WTC11 (cell line): ENCODE data around the gene SIRT3. TPM values are rescaled to one million over a fixed set of nuclear protein-coding genes. Genes with fewer than 3 reads are reported as not detected.
A peak's percentile ranks its signal among the peaks of the same experiment; 100 is the strongest.

Experiments used
- ATAC-seq: fragments of 200-7000 bp; cut with Tn5 transposase; 2 replicates; pipeline ENCODE4 v1.10.0; 2021; ENCODE audit warnings: mild to moderate bottlenecking, moderate library complexity
- CTCF ChIA-PET: fragments of 300-600 bp; sonication (Branson Sonifier 250); formaldehyde crosslinking; loops from one replicate; lab custom pipeline; 2021; ENCODE audit warnings: antibody characterized with exemption; lab: Charles Lee
- POLR2A ChIA-PET: fragments of 350-600 bp; sonication (Branson Sonifier 250); formaldehyde crosslinking; loops from one replicate; lab custom pipeline; 2021; ENCODE audit warnings: antibody characterized with exemption; lab: Charles Lee
- DNase-seq: peaks from one replicate; pipeline ENCODE4 v3.0.0; 2021; ENCODE audit warnings: low spot score
- H3K27ac Mint-ChIP-seq: 2 replicates; pipeline ENCODE4 v1.8.0; 2021; ENCODE audit warnings: mixed read lengths
- H3K27me3 Mint-ChIP-seq: 2 replicates; pipeline ENCODE4 v1.8.0; 2021; ENCODE audit warnings: low read depth, mild to moderate bottlenecking, moderate library complexity, mixed read lengths
- H3K36me3 Mint-ChIP-seq: 2 replicates; pipeline ENCODE4 v1.8.0; 2021; ENCODE audit warnings: mixed read lengths
- H3K4me1 Mint-ChIP-seq: 2 replicates; pipeline ENCODE4 v1.8.0; 2022; ENCODE audit warnings: mixed read lengths
- H3K4me3 Mint-ChIP-seq: 2 replicates; pipeline ENCODE4 v1.8.0; 2021; ENCODE audit warnings: mild to moderate bottlenecking, moderate library complexity, mixed read lengths
- H3K9me3 Mint-ChIP-seq: 2 replicates; pipeline ENCODE4 v1.8.0; 2021; ENCODE audit warnings: mixed read lengths
- ARID4B ChIP-seq: sonication (generic); formaldehyde crosslinking; IDR thresholded peaks from 2 replicates; pipeline ENCODE4 v1.8.0; 2023; ENCODE audit warnings: missing genetic modification reagents, mild to moderate bottlenecking, borderline replicate concordance
- ERG ChIP-seq: fragments of 250-450 bp; sonication (Bioruptor Pico); IDR thresholded peaks from 2 replicates; pipeline ENCODE4 v1.8.0; 2021; ENCODE audit warnings: mild to moderate bottlenecking
- GTF2I ChIP-seq: fragments of 250-450 bp; sonication (Bioruptor Pico); conservative IDR thresholded peaks from 2 replicates; pipeline ENCODE4 v1.4.0; 2021; ENCODE audit warnings: mild to moderate bottlenecking
- IRF1 ChIP-seq: sonication (generic); formaldehyde crosslinking; IDR thresholded peaks from 2 replicates; pipeline ENCODE4 v1.8.0; 2023; ENCODE audit warnings: missing genetic modification reagents
- JAZF1 ChIP-seq: fragments of 250-450 bp; sonication (Bioruptor Pico); IDR thresholded peaks from 2 replicates; pipeline ENCODE4 v1.9.0; 2021; ENCODE audit warnings: moderate library complexity, mild to moderate bottlenecking, inconsistent platforms
- MAX ChIP-seq: sonication (generic); formaldehyde crosslinking; IDR thresholded peaks from 2 replicates; pipeline ENCODE4 v1.8.0; 2022; ENCODE audit warnings: mild to moderate bottlenecking, missing genetic modification reagents
- MLX ChIP-seq: sonication (generic); formaldehyde crosslinking; IDR thresholded peaks from 2 replicates; pipeline ENCODE4 v1.8.1; 2023; ENCODE audit warnings: mild to moderate bottlenecking, missing genetic modification reagents, moderate library complexity
- SP1 ChIP-seq: sonication (generic); formaldehyde crosslinking; conservative IDR thresholded peaks from 2 replicates; pipeline ENCODE4 v1.8.1; 2022; ENCODE audit warnings: missing genetic modification reagents
- TP53 ChIP-seq: sonication (generic); formaldehyde crosslinking; IDR thresholded peaks from 2 replicates; pipeline ENCODE4 v1.8.1; 2023; ENCODE audit warnings: mild to moderate bottlenecking, missing genetic modification reagents
- USF2 ChIP-seq: sonication (generic); formaldehyde crosslinking; IDR thresholded peaks from 2 replicates; pipeline ENCODE4 v1.8.1; 2023; ENCODE audit warnings: mild to moderate bottlenecking, missing genetic modification reagents, moderate library complexity
- ZNF281 ChIP-seq: sonication (generic); formaldehyde crosslinking; IDR thresholded peaks from 2 replicates; pipeline ENCODE4 v1.8.0; 2023; ENCODE audit warnings: mild to moderate bottlenecking, missing genetic modification reagents
- ZNF317 ChIP-seq: sonication (generic); formaldehyde crosslinking; IDR thresholded peaks from 2 replicates; pipeline ENCODE4 v1.8.1; 2023; ENCODE audit warnings: low read depth, mild to moderate bottlenecking, moderate library complexity, missing genetic modification reagents, borderline replicate concordance
- ZNF396 ChIP-seq: fragments of 250-450 bp; sonication (Bioruptor Pico); IDR thresholded peaks from 2 replicates; pipeline ENCODE4 v1.8.0; 2021; ENCODE audit warnings: mild to moderate bottlenecking, moderate library complexity, borderline replicate concordance
- total RNA-seq: library from RNA; stranded (reverse); gene quantifications from 3 replicates; pipeline ENCODE4 v1.2.3, GENCODE V29; 2021

Gene SIRT3
- total RNA-seq, 1 experiment from 2014 or later, result 21.0 TPM

GRCh38 chr11:235997-236773 lies at the start of gene SIRT3 (continued):
- 0 out of 2 replicates have a peak, but pooled peaks have one; percentile 13 for TF ChIP-seq MAX
- peak; percentile 58 for TF ChIP-seq SP1 (CRISPR knock-in tag)
- TF ChIP-seq ZNF317, result no peak

GRCh38 chr11:285894-286220 lies 49.7 kb upstream of the SIRT3 start:
- ChIA-PET POLR2A (no interaction called here), CTCF (no interaction called here)
- Mint-ChIP-seq H3K27ac (no peak overlapping the region), H3K27me3 (peaks cover 45% of the 10 kb centered on the region), H3K4me1 (peaks cover 51% of the 10 kb centered on the region), H3K4me3 (no peak overlapping the region), H3K9me3 (no peaks in the 10 kb centered on the region), H3K36me3 (peaks cover under 1% of the 10 kb centered on the region; the same call in 1 of the 2 replicates)
- ATAC-seq (no peak), DNase-seq (no peak)
- TF ChIP-seq IRF1 (CRISPR knock-in tag) (no peak), TP53 (CRISPR knock-in tag) (no peak), ZNF396 (CRISPR knock-in tag) (no peak), JAZF1 (CRISPR knock-in tag) (no peak)

GRCh38 chr11:285021-285893 lies 49.1 kb upstream of the SIRT3 start:
- DNase-seq (peak; percentile 9), ATAC-seq (no peak)
- ChIA-PET POLR2A (no interaction called here), CTCF (interaction anchor here (1.2 kb wide), 1 partner anchor 34 kb away, joined by 4 read pairs; no protein-coding TSS in a partner anchor)
- H3K27ac Mint-ChIP-seq, result peak overlapping the region; percentile 84
- H3K9me3 Mint-ChIP-seq, result no peaks in the 10 kb centered on the region
- no peak overlapping the region for H3K4me3 Mint-ChIP-seq
- TF ChIP-seq MLX (CRISPR knock-in tag) (no peak), USF2 (CRISPR knock-in tag) (no peak)
- H3K4me1 Mint-ChIP-seq, result peaks cover 45% of the 10 kb centered on the region
- peaks cover 48% of the 10 kb centered on the region for H3K27me3 Mint-ChIP-seq
- H3K36me3 Mint-ChIP-seq, result no peaks in the 10 kb centered on the region

- Mint-ChIP-seq H3K4me1 (peaks cover 38% of the 10 kb centered on the region), H3K27ac (peak overlapping the region; percentile 50; the same call in 1 of the 2 replicates), H3K36me3 (no peaks in the 10 kb centered on the region), H3K9me3 (no peaks in the 10 kb centered on the region), H3K4me3 (no peak overlapping the region), H3K27me3 (peaks cover 52% of the 10 kb centered on the region)
- no peak for ATAC-seq
- ChIA-PET POLR2A (interaction anchor here (1.0 to 1.2 kb wide), 2 partner anchors 13 to 16 kb away, joined by 3 to 4 read pairs; no protein-coding TSS in a partner anchor), CTCF (interaction anchor here (0.9 to 5.8 kb wide), 4 partner anchors 21 to 71 kb away, joined by 3 to 53 read pairs (median 6); no protein-coding TSS in a partner anchor)
- no peak for DNase-seq
- TF ChIP-seq GTF2I (CRISPR knock-in tag) (no peak), ZNF317 (no peak), ERG (CRISPR knock-in tag) (no peak), ZNF281 (CRISPR knock-in tag) (no peak), ARID4B (no peak)
Observed at GRCh38 chr11:284105-285020, 48.2 kb upstream of the SIRT3 start.
